SK-N-MC (cell line): ENCODE data around the gene ATF5.

Experiments
- FOXP2 ChIP-seq: optimal IDR thresholded peaks from 2 replicates; pipeline ENCODE3; 2011; ENCODE audit warnings: mild to moderate bottlenecking, moderate library complexity; ENCODE audit not compliant: insufficient read depth; ENCODE audit errors: extremely low read length, control extremely low read depth
- POLR2AphosphoS5 ChIP-seq: IDR thresholded peaks from 2 replicates; pipeline ENCODE4 v1.6.1; 2012; ENCODE audit warnings: mild to moderate bottlenecking, low read depth, low read length, borderline replicate concordance

DNA sequence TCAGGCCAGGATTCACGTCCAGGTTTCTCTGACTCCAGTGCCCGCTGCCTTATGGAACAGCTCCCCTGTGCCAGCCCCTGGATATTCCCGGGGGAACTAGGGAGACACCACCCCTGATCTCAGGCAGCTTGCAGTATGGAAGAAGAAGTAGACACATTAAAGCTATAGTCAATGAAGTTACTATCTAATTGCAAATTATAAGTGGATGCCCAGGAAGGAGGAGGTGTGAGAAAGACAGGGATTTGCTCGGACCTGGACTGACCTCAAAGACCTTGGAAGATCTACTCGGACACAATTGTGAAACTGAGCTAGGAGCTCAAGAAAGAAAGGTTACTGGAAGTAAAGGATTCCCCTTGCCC, 21.6 kb downstream of the ATF5 start:
- TF ChIP-seq POLR2AphosphoS5 (no peak), FOXP2 (no peak)
